ENCODE data around the gene ARMC2. TPM values are rescaled to one million over a fixed set of nuclear protein-coding genes. Genes with fewer than 3 reads are reported as not detected.

ARMC2 gene
- total RNA-seq, 1 donor from 2014 or later, result 5.2 TPM

DNA sequence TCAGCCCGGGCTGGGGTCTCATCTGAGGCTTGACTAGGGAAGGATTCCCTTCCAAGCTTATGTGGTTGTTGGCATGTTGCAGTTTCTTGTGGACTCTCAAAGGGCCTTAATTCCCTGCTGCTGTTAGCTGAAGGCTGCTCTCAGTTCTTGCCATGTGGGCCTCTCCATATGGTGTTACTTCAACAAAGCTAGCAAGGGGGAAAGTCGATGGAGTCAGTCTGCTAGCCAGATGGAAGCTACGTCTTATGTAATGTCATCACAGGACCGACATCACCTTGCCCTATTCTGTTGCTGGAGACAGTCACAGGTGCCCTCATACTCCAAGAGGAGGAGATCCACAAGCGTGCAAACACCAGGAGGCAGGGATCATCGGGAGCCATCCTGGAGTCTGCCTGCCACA is 43.3 kb upstream of the ARMC2 start:
- H3K4me3 Mint-ChIP-seq (ENCODE audit: unreplicated experiment), result no peak overlapping the region
- no peaks in the 10 kb centered on the region for H3K27me3 ChIP-seq (ENCODE audit: insufficient read depth, low read length)
- H3K4me3 ChIP-seq (ENCODE audit: insufficient read depth, low read depth, low read length), result no peak overlapping the region
- H3K79me2 ChIP-seq (ENCODE audit: insufficient read depth, low read length), result no peaks in the 10 kb centered on the region
- DNase-seq (ENCODE audit: low read depth), result no peak
- no peak overlapping the region for H2AFZ ChIP-seq (ENCODE audit: low read depth, low read length)
- H3K9ac ChIP-seq (ENCODE audit: low read length), result no peak overlapping the region
- H3K4me1 ChIP-seq (ENCODE audit: insufficient read depth, low read length), result no peaks in the 10 kb centered on the region
- H3K36me3 Mint-ChIP-seq (ENCODE audit: low read depth, unreplicated experiment), result no peaks in the 10 kb centered on the region
- H3K4me1 Mint-ChIP-seq (ENCODE audit: low read depth, unreplicated experiment), result peaks cover 6% of the 10 kb centered on the region
- no peak for FAIRE-seq
- H3K27ac Mint-ChIP-seq (ENCODE audit: unreplicated experiment), result no peak overlapping the region
- no peak overlapping the region for H3K27ac ChIP-seq (ENCODE audit: low read depth, low read length)
- H3K9me3 Mint-ChIP-seq (ENCODE audit: unreplicated experiment), result peaks cover 1% of the 10 kb centered on the region
- no peaks in the 10 kb centered on the region for H3K9me3 ChIP-seq (ENCODE audit: insufficient read depth, low read depth, low read length)
- TF ChIP-seq EZH2 (IDR thresholded peaks at IDR 0.05; ENCODE audit: insufficient read depth, low read length), result no peak
- TF ChIP-seq, protein P1, sequence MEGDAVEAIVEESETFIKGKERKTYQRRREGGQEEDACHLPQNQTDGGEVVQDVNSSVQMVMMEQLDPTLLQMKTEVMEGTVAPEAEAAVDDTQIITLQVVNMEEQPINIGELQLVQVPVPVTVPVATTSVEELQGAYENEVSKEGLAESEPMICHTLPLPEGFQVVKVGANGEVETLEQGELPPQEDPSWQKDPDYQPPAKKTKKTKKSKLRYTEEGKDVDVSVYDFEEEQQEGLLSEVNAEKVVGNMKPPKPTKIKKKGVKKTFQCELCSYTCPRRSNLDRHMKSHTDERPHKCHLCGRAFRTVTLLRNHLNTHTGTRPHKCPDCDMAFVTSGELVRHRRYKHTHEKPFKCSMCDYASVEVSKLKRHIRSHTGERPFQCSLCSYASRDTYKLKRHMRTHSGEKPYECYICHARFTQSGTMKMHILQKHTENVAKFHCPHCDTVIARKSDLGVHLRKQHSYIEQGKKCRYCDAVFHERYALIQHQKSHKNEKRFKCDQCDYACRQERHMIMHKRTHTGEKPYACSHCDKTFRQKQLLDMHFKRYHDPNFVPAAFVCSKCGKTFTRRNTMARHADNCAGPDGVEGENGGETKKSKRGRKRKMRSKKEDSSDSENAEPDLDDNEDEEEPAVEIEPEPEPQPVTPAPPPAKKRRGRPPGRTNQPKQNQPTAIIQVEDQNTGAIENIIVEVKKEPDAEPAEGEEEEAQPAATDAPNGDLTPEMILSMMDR (IDR thresholded peaks at IDR 0.05; ENCODE audit: insufficient read depth, low read depth, low read length), result no peak
- H3K4me2 ChIP-seq (ENCODE audit: low read length), result no peak overlapping the region
- no peaks in the 10 kb centered on the region for H3K27me3 Mint-ChIP-seq (ENCODE audit: low read depth, unreplicated experiment)
- no peaks in the 10 kb centered on the region for H4K20me1 ChIP-seq (ENCODE audit: insufficient read depth, low read length)
- H3K36me3 ChIP-seq (ENCODE audit: insufficient read depth, low read length), result no peaks in the 10 kb centered on the region

- H3K4me3 Mint-ChIP-seq (ENCODE audit: unreplicated experiment), result no peak overlapping the region
- no peak overlapping the region for H3K27ac Mint-ChIP-seq (ENCODE audit: unreplicated experiment)
- peaks cover 1% of the 10 kb centered on the region for H3K9me3 Mint-ChIP-seq (ENCODE audit: unreplicated experiment)
- no peak overlapping the region for H2AFZ ChIP-seq (ENCODE audit: low read depth, low read length)
- no peaks in the 10 kb centered on the region for H3K36me3 Mint-ChIP-seq (ENCODE audit: low read depth, unreplicated experiment)
- no peaks in the 10 kb centered on the region for H3K36me3 ChIP-seq (ENCODE audit: insufficient read depth, low read length)
- no peaks in the 10 kb centered on the region for H3K9me3 ChIP-seq (ENCODE audit: insufficient read depth, low read depth, low read length)
- peaks cover 1% of the 10 kb centered on the region for H3K27me3 Mint-ChIP-seq (ENCODE audit: low read depth, unreplicated experiment)
- TF ChIP-seq EZH2 (IDR thresholded peaks at IDR 0.05; ENCODE audit: insufficient read depth, low read length), result no peak
- TF ChIP-seq, protein P1 (IDR thresholded peaks at IDR 0.05; ENCODE audit: insufficient read depth, low read depth, low read length), result no peak
- FAIRE-seq (no peak), DNase-seq (ENCODE audit: low read depth) (no peak)
- H3K4me3 ChIP-seq (ENCODE audit: insufficient read depth, low read depth, low read length), result no peak overlapping the region
- H3K27ac ChIP-seq (ENCODE audit: low read depth, low read length), result no peak overlapping the region
- peaks cover 6% of the 10 kb centered on the region for H3K4me1 Mint-ChIP-seq (ENCODE audit: low read depth, unreplicated experiment)
- no peaks in the 10 kb centered on the region for H3K4me1 ChIP-seq (ENCODE audit: insufficient read depth, low read length)
- H3K27me3 ChIP-seq (ENCODE audit: insufficient read depth, low read length), result no peaks in the 10 kb centered on the region
- H3K4me2 ChIP-seq (ENCODE audit: low read length), result no peak overlapping the region
- no peaks in the 10 kb centered on the region for H3K79me2 ChIP-seq (ENCODE audit: insufficient read depth, low read length)
- H4K20me1 ChIP-seq (ENCODE audit: insufficient read depth, low read length), result no peaks in the 10 kb centered on the region
- no peak overlapping the region for H3K9ac ChIP-seq (ENCODE audit: low read length)
These were observed 42.5 kb upstream of the ARMC2 start for GRCh38 chr6:108805611-108806167.

- TF ChIP-seq EZH2 (IDR thresholded peaks at IDR 0.05; ENCODE audit: insufficient read depth, low read length), result no peak
- TF ChIP-seq, protein P1 (IDR thresholded peaks at IDR 0.05; ENCODE audit: insufficient read depth, low read depth, low read length), result no peak
- no peak for DNase-seq (ENCODE audit: low read depth)
- Mint-ChIP-seq H3K27ac (ENCODE audit: unreplicated experiment) (no peak overlapping the region), H3K36me3 (ENCODE audit: low read depth, unreplicated experiment) (no peaks in the 10 kb centered on the region), H3K9me3 (ENCODE audit: unreplicated experiment) (peaks cover 1% of the 10 kb centered on the region), H3K4me1 (ENCODE audit: low read depth, unreplicated experiment) (peaks cover 6% of the 10 kb centered on the region), H3K27me3 (ENCODE audit: low read depth, unreplicated experiment) (peaks cover 1% of the 10 kb centered on the region), H3K4me3 (ENCODE audit: unreplicated experiment) (no peak overlapping the region)
- Histone ChIP-seq H3K27ac (ENCODE audit: low read depth, low read length) (no peak overlapping the region), H3K9me3 (ENCODE audit: insufficient read depth, low read depth, low read length) (no peaks in the 10 kb centered on the region), H2AFZ (ENCODE audit: low read depth, low read length) (no peak overlapping the region), H3K79me2 (ENCODE audit: insufficient read depth, low read length) (no peaks in the 10 kb centered on the region), H3K4me1 (ENCODE audit: insufficient read depth, low read length) (no peaks in the 10 kb centered on the region), H3K4me2 (ENCODE audit: low read length) (no peak overlapping the region), H3K9ac (ENCODE audit: low read length) (no peak overlapping the region), H3K27me3 (ENCODE audit: insufficient read depth, low read length) (no peaks in the 10 kb centered on the region), H4K20me1 (ENCODE audit: insufficient read depth, low read length) (no peaks in the 10 kb centered on the region), H3K36me3 (ENCODE audit: insufficient read depth, low read length) (no peaks in the 10 kb centered on the region), H3K4me3 (ENCODE audit: insufficient read depth, low read depth, low read length) (no peak overlapping the region)
- FAIRE-seq, result no peak
These were observed 42.1 kb upstream of the ARMC2 start for GRCh38 chr6:108806171-108806570.
